NCI-H146 treated with DMSO at 0.1 percent for 48 hours (cell line): ENCODE data around the gene OSGEP.

Experiments used
- DNase-seq: peaks from one replicate; lab custom pipeline; 2025; ENCODE audit not compliant: unreplicated experiment; lab: John Stamatoyannopoulos, UW

Gene OSGEP

GRCh38 chr14:20400589-20400964, 54.0 kb downstream of the OSGEP start:
- no peak for DNase-seq

GRCh38 chr14:20397511-20397910, 57.1 kb downstream of the OSGEP start:
- no peak for DNase-seq
